ENCODE results near the gene BHLHE40. TPM values are rescaled to one million over a fixed set of nuclear protein-coding genes. Genes with fewer than 3 reads are reported as not detected.

The BHLHE40 gene
- total RNA-seq, 1 experiment from 2014 or later, result 81.6 TPM

- DNase-seq (ENCODE audit: low read depth, low spot score) (peak; percentile 56), ATAC-seq (peak; percentile 31)
- TF ChIP-seq TCF7L2 (IDR thresholded peaks at IDR 0.05; ENCODE audit: borderline replicate concordance, extremely low read depth, insufficient read depth, insufficient read length) (no peak), CEBPB (IDR thresholded peaks at IDR 0.05; ENCODE audit: low read depth) (no peak), REST (IDR thresholded peaks at IDR 0.05; ENCODE audit: low read depth) (no peak), ZFX (IDR thresholded peaks at IDR 0.05) (no peak), EGR1 (IDR thresholded peaks at IDR 0.05; ENCODE audit: low read depth) (no peak), CTCF (IDR thresholded peaks at IDR 0.05 in 2 of 3, conservative IDR thresholded peaks at IDR 0.05 in 1 of 3; ENCODE audit: borderline replicate concordance in 1 of 3, insufficient read depth in 1 of 3, low read depth in 2 of 3, low read length in 2 of 3) (no peak), SIN3A (IDR thresholded peaks at IDR 0.05; ENCODE audit: low read depth) (no peak), YY1 (IDR thresholded peaks at IDR 0.05; ENCODE audit: extremely low read depth, insufficient replicate concordance, low read depth, low read length) (no peak), EZH2 (IDR thresholded peaks at IDR 0.05) (no peak), FOSL1 (IDR thresholded peaks at IDR 0.05; ENCODE audit: low read depth) (no peak), ELF1 (IDR thresholded peaks at IDR 0.05; ENCODE audit: borderline replicate concordance, low read depth) (no peak), EZH2phosphoT487 (IDR thresholded peaks at IDR 0.05; ENCODE audit: borderline replicate concordance) (no peak), JUND (IDR thresholded peaks at IDR 0.05) (no peak), ZBTB33 (IDR thresholded peaks at IDR 0.05; ENCODE audit: extremely low read depth, insufficient replicate concordance, low read length) (no peak), SRF (IDR thresholded peaks at IDR 0.05; ENCODE audit: low read depth) (no peak), ATF3 (IDR thresholded peaks at IDR 0.05) (no peak), CBX3 (IDR thresholded peaks at IDR 0.05; ENCODE audit: low read depth) (no peak), ZNF274 (IDR thresholded peaks at IDR 0.05; ENCODE audit: low read depth, low read length) (no peak), RAD21 (IDR thresholded peaks at IDR 0.05; ENCODE audit: low read depth) (no peak), POLR2A (IDR thresholded peaks at IDR 0.05; ENCODE audit: borderline replicate concordance, extremely low read depth, insufficient read depth, insufficient read length) (no peak)
- RAD21 ChIA-PET (ENCODE audit: low non-redundant PET in 1 of 2, low total read pairs in 2 of 2, uncharacterized antibody in 2 of 2, unreplicated experiment in 2 of 2), result interaction anchor here in 1 of 2 experiments (1.0 kb wide), 1 partner anchor 15 kb away, joined by 6 read pairs; the partner anchor contains the start of gene BHLHE40
- POLR2A ChIA-PET, result interaction anchor here (1.2 to 3.6 kb wide), 9 partner anchors 11 to 283 kb away, joined by 3 to 27 read pairs (median 10); partner anchors contain the start of gene BHLHE40
- Histone ChIP-seq H3K4me1 (ENCODE audit: control insufficient read depth in 1 of 2, insufficient read depth in 2 of 2, low read length in 2 of 2) (peaks cover 37 to 69% of the 10 kb centered on the region in 2 experiments), H3K9me3 (ENCODE audit: control insufficient read depth in 1 of 2, insufficient read depth in 1 of 2, low read depth in 1 of 2, low read length in 2 of 2) (no peaks in the 10 kb centered on the region), H3K4me3 (replicated peaks in 1 of 2; ENCODE audit: low read depth in 1 of 2, low read length in 2 of 2) (0 out of 4 replicates have a peak overlapping the region, but pooled peaks of 1 of the 2 experiments have one; percentile 27), H3K27ac (ENCODE audit: low read depth, low read length) (peak overlapping the region; percentile 85), H3K79me2 (ENCODE audit: insufficient read depth, low read length) (no peaks in the 10 kb centered on the region), H3K9me2 (ENCODE audit: insufficient read depth) (no peaks in the 10 kb centered on the region), H3K36me3 (ENCODE audit: control insufficient read depth in 1 of 2, insufficient read depth in 2 of 2, low read length in 2 of 2) (no peaks in the 10 kb centered on the region), H3K9ac (ENCODE audit: low read length) (peak overlapping the region; percentile 83), H3K27me3 (ENCODE audit: insufficient read depth, low read length) (no peaks in the 10 kb centered on the region), H2AFZ (ENCODE audit: low read depth, low read length, poor library complexity, severe bottlenecking) (no peak overlapping the region), H3K4me2 (ENCODE audit: low read length) (peak overlapping the region; percentile 75), H4K20me1 (ENCODE audit: insufficient read depth) (no peaks in the 10 kb centered on the region)
- CTCF ChIA-PET, result interaction anchor here (1.1 to 1.6 kb wide), 4 partner anchors 8 to 18 kb away, joined by 3 to 9 read pairs (median 4); partner anchors contain the start of gene BHLHE40
- TSS peak; percentile 85 for BruUV-seq (replicated peaks)
- intact Hi-C loops (cut with micrococcal nuclease), result no loop called here
These were observed 15.0 kb downstream of the BHLHE40 start for GRCh38 chr3:4994144-4994730.

All from HCT116 (cell line).